Measurements from ENCODE around the gene MAG.
"Not testable (repeated sequence)": the region's sequence is repeated elsewhere in the genome, so short reads cannot be mapped to it uniquely, and the experiment has no call there.

DNA sequence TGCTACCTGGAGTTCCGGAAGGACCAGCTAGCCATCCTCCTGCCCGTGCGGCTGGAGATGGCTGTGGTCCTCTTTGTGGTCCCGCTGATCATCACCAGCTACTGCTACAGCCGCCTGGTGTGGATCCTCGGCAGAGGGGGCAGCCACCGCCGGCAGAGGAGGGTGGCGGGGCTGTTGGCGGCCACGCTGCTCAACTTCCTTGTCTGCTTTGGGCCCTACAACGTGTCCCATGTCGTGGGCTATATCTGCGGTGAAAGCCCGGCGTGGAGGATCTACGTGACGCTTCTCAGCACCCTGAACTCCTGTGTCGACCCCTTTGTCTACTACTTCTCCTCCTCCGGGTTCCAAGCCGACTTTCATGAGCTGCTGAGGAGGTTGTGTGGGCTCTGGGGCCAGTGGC is 67.4 kb downstream of the MAG start:
- not testable (repeated sequence) for TF ChIP-seq CTCF, POLR2A (IDR thresholded peaks at IDR 0.05)
